ENCODE data around the gene GAB3. TPM values are rescaled to one million over a fixed set of nuclear protein-coding genes. Genes with fewer than 3 reads are reported as not detected.

Gene GAB3
- total RNA-seq, 1 experiment from 2014 or later = 0.69 TPM

GRCh38 chrX:154698630-154699248 is 52.1 kb downstream of the GAB3 start:
- H3K27ac ChIP-seq (ENCODE audit: low read depth, low read length) = no peak overlapping the region
- H3K4me2 ChIP-seq (ENCODE audit: low read length) = no peak overlapping the region
- H3K4me3 ChIP-seq (replicated peaks in 1 of 2; ENCODE audit: low read depth in 1 of 2, low read length in 2 of 2) = no peak overlapping the region
- ChIA-PET CTCF (no interaction called here), POLR2A (no interaction called here), RAD21 (ENCODE audit: low non-redundant PET in 1 of 2, low total read pairs in 2 of 2, uncharacterized antibody in 2 of 2, unreplicated experiment in 2 of 2) (no interaction called here)
- no TSS peak for BruUV-seq (replicated peaks)
- no peaks in the 10 kb centered on the region for H3K36me3 ChIP-seq (ENCODE audit: control insufficient read depth in 1 of 2, insufficient read depth in 2 of 2, low read length in 2 of 2)
- no peak overlapping the region for H3K9ac ChIP-seq (ENCODE audit: low read length)
- H4K20me1 ChIP-seq (ENCODE audit: insufficient read depth) = no peaks in the 10 kb centered on the region
- ATAC-seq (no peak), DNase-seq (ENCODE audit: low read depth, low spot score) (no peak)
- TF ChIP-seq EGR1 (IDR thresholded peaks at IDR 0.05; ENCODE audit: low read depth) (no peak), FOSL1 (IDR thresholded peaks at IDR 0.05; ENCODE audit: low read depth) (no peak), POLR2AphosphoS5 (IDR thresholded peaks at IDR 0.05; ENCODE audit: low read depth, low read length) (no peak), CEBPB (IDR thresholded peaks at IDR 0.05; ENCODE audit: low read depth) (no peak), CBX3 (IDR thresholded peaks at IDR 0.05; ENCODE audit: low read depth) (no peak), SP1 (IDR thresholded peaks at IDR 0.05; ENCODE audit: low read depth) (no peak), POLR2A (IDR thresholded peaks at IDR 0.05; ENCODE audit: borderline replicate concordance, extremely low read depth, insufficient read depth, insufficient read length) (no peak), EZH2phosphoT487 (IDR thresholded peaks at IDR 0.05; ENCODE audit: borderline replicate concordance) (no peak)
- TF ChIP-seq, protein P1, sequence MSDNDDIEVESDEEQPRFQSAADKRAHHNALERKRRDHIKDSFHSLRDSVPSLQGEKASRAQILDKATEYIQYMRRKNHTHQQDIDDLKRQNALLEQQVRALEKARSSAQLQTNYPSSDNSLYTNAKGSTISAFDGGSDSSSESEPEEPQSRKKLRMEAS (IDR thresholded peaks at IDR 0.05) = no peak
- TF ChIP-seq, protein P2, sequence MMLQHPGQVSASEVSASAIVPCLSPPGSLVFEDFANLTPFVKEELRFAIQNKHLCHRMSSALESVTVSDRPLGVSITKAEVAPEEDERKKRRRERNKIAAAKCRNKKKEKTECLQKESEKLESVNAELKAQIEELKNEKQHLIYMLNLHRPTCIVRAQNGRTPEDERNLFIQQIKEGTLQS (IDR thresholded peaks at IDR 0.05) = no peak
- no peaks in the 10 kb centered on the region for H3K79me2 ChIP-seq (ENCODE audit: insufficient read depth, low read length)
- no peaks in the 10 kb centered on the region for H3K9me2 ChIP-seq (ENCODE audit: insufficient read depth)
- no peaks in the 10 kb centered on the region for H3K27me3 ChIP-seq (ENCODE audit: insufficient read depth, low read length)
- H3K4me1 ChIP-seq (ENCODE audit: control insufficient read depth in 1 of 2, insufficient read depth in 2 of 2, low read length in 2 of 2) = no peaks in the 10 kb centered on the region
- H3K9me3 ChIP-seq (ENCODE audit: control insufficient read depth in 1 of 2, insufficient read depth in 1 of 2, low read depth in 1 of 2, low read length in 2 of 2) = no peaks in the 10 kb centered on the region
- no peak overlapping the region for H2AFZ ChIP-seq (ENCODE audit: low read depth, low read length, poor library complexity, severe bottlenecking)
- intact Hi-C loops (cut with micrococcal nuclease) = no loop called here

DNA sequence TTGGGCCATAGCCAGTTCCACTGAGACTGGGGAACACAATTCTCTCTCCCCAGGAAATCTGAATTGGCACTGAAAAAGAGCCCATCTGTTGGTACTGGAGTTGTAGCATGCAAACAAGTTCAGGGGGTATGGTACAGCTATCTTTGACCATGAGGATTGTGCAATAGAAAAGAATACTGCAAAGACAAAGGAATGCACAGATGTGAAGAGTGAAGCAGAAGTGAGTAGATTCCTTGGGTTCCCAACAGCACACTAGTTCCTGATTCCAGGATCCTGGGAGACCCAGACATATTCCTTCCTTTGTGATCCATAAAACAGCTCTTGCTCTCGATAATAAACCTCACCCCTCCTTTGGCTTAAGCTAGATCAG is 54.2 kb downstream of the GAB3 start:
- TF ChIP-seq POLR2AphosphoS5 (IDR thresholded peaks at IDR 0.05; ENCODE audit: low read depth, low read length) = no peak
- no peak for TF ChIP-seq POLR2A (IDR thresholded peaks at IDR 0.05; ENCODE audit: borderline replicate concordance, extremely low read depth, insufficient read depth, insufficient read length)
- TF ChIP-seq CBX3 (IDR thresholded peaks at IDR 0.05; ENCODE audit: low read depth) = no peak
- no peak for TF ChIP-seq RAD21 (IDR thresholded peaks at IDR 0.05; ENCODE audit: low read depth)
- TF ChIP-seq CEBPB (IDR thresholded peaks at IDR 0.05; ENCODE audit: low read depth) = no peak
- no peak for TF ChIP-seq EZH2 (IDR thresholded peaks at IDR 0.05)
- TF ChIP-seq SRF (IDR thresholded peaks at IDR 0.05; ENCODE audit: low read depth) = no peak
- TF ChIP-seq ELF1 (IDR thresholded peaks at IDR 0.05; ENCODE audit: borderline replicate concordance, low read depth) = no peak
- no peak for TF ChIP-seq JUND (IDR thresholded peaks at IDR 0.05)
- TF ChIP-seq, protein P1 (IDR thresholded peaks at IDR 0.05) = no peak
- TF ChIP-seq, protein P2 (IDR thresholded peaks at IDR 0.05) = no peak
- TF ChIP-seq SIN3A (IDR thresholded peaks at IDR 0.05; ENCODE audit: low read depth) = no peak
- TF ChIP-seq, protein P3, sequence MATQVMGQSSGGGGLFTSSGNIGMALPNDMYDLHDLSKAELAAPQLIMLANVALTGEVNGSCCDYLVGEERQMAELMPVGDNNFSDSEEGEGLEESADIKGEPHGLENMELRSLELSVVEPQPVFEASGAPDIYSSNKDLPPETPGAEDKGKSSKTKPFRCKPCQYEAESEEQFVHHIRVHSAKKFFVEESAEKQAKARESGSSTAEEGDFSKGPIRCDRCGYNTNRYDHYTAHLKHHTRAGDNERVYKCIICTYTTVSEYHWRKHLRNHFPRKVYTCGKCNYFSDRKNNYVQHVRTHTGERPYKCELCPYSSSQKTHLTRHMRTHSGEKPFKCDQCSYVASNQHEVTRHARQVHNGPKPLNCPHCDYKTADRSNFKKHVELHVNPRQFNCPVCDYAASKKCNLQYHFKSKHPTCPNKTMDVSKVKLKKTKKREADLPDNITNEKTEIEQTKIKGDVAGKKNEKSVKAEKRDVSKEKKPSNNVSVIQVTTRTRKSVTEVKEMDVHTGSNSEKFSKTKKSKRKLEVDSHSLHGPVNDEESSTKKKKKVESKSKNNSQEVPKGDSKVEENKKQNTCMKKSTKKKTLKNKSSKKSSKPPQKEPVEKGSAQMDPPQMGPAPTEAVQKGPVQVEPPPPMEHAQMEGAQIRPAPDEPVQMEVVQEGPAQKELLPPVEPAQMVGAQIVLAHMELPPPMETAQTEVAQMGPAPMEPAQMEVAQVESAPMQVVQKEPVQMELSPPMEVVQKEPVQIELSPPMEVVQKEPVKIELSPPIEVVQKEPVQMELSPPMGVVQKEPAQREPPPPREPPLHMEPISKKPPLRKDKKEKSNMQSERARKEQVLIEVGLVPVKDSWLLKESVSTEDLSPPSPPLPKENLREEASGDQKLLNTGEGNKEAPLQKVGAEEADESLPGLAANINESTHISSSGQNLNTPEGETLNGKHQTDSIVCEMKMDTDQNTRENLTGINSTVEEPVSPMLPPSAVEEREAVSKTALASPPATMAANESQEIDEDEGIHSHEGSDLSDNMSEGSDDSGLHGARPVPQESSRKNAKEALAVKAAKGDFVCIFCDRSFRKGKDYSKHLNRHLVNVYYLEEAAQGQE (IDR thresholded peaks at IDR 0.05; ENCODE audit: low read depth) = no peak
- no peak for TF ChIP-seq ZNF274 (IDR thresholded peaks at IDR 0.05; ENCODE audit: low read depth, low read length)
- Histone ChIP-seq H3K4me2 (ENCODE audit: low read length) (no peak overlapping the region), H3K9ac (ENCODE audit: low read length) (no peak overlapping the region), H3K79me2 (ENCODE audit: insufficient read depth, low read length) (no peaks in the 10 kb centered on the region), H3K4me1 (ENCODE audit: control insufficient read depth in 1 of 2, insufficient read depth in 2 of 2, low read length in 2 of 2) (no peaks in the 10 kb centered on the region), H4K20me1 (ENCODE audit: insufficient read depth) (no peaks in the 10 kb centered on the region), H3K36me3 (ENCODE audit: control insufficient read depth in 1 of 2, insufficient read depth in 2 of 2, low read length in 2 of 2) (no peaks in the 10 kb centered on the region), H3K9me3 (ENCODE audit: control insufficient read depth in 1 of 2, insufficient read depth in 1 of 2, low read depth in 1 of 2, low read length in 2 of 2) (no peaks in the 10 kb centered on the region), H3K27me3 (ENCODE audit: insufficient read depth, low read length) (no peaks in the 10 kb centered on the region), H3K27ac (ENCODE audit: low read depth, low read length) (no peak overlapping the region), H2AFZ (ENCODE audit: low read depth, low read length, poor library complexity, severe bottlenecking) (no peak overlapping the region), H3K4me3 (replicated peaks in 1 of 2; ENCODE audit: low read depth in 1 of 2, low read length in 2 of 2) (no peak overlapping the region), H3K9me2 (ENCODE audit: insufficient read depth) (no peaks in the 10 kb centered on the region)
- ChIA-PET RAD21 (ENCODE audit: low non-redundant PET in 1 of 2, low total read pairs in 2 of 2, uncharacterized antibody in 2 of 2, unreplicated experiment in 2 of 2) (no interaction called here), POLR2A (no interaction called here), CTCF (no interaction called here)
- no TSS peak for BruUV-seq (replicated peaks)
- ATAC-seq = no peak
- intact Hi-C loops (cut with micrococcal nuclease) = no loop called here
- DNase-seq (ENCODE audit: low read depth, low spot score) = no peak

All from HCT116 (cell line).